Coronary artery (tissue), 2 donors: ENCODE measurements around the gene CCDC93.

Experiments used
- DNase-seq: peaks from one replicate; pipeline ENCODE4 v3.0.0-alpha.2; 2017; ENCODE audit warnings: low spot score
- H3K27ac ChIP-seq, 2 donors: fragments of 200-600 bp; sonication (generic); one replicate each; pipeline ENCODE4 v1.5.1; 2016 to 2019
- H3K4me3 ChIP-seq: fragments of 200-600 bp; sonication (generic); 2 replicates; pipeline ENCODE4 v1.5.1; 2016; ENCODE audit warnings: mild to moderate bottlenecking, moderate library complexity
- TF ChIP-seq, protein P1 (sequence below): fragments of 200-600 bp; sonication (generic); IDR thresholded peaks from one replicate; pipeline ENCODE4 v1.5.1; 2019; ENCODE audit warnings: antibody characterized with exemption

CCDC93 gene, protein sequence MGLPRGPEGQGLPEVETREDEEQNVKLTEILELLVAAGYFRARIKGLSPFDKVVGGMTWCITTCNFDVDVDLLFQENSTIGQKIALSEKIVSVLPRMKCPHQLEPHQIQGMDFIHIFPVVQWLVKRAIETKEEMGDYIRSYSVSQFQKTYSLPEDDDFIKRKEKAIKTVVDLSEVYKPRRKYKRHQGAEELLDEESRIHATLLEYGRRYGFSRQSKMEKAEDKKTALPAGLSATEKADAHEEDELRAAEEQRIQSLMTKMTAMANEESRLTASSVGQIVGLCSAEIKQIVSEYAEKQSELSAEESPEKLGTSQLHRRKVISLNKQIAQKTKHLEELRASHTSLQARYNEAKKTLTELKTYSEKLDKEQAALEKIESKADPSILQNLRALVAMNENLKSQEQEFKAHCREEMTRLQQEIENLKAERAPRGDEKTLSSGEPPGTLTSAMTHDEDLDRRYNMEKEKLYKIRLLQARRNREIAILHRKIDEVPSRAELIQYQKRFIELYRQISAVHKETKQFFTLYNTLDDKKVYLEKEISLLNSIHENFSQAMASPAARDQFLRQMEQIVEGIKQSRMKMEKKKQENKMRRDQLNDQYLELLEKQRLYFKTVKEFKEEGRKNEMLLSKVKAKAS

DNA sequence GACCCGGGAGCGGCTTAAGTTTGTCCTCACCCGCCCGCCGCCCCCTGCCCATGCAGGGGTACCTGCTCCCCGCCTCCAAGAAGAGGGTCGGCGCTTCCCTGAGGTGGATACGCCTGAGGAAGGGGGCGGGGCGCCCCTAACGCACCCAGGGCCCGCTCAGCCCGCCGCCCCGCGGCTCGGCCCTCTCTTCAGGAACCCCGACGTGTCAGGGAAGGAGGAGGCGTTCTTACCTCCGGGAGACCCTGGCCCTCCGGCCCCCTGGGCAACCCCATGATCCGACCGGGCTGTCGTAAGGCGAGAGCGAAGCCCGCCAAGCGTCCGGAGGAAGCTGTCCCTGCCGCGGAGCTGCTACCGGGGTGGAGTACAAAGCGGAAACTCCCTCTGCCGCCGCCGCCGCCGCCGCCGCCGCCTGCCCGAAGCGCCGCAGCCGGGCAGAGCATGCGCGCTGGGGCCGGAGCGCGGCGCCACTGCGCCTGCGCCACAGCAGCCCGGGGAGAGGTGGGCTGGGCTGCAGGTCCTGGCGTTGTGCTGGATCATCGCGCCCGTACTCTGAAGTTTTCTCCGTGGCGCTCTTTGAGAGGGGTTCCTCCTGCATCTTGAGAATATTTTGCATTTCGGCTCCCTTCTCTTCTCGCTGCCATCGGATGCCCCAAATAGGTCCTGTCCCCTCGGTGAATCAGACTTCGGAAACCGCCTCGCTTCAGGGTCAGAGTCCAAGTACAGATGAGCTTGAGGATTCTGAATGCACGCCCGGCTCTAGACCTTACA, at the start of gene CCDC93:
TSS of gene CCDC93 (minus strand) at position 347 of the 768 bp plus-strand sequence. CDS start at position 272, 75 bp downstream.
- peak; percentile 85 for DNase-seq
- TF ChIP-seq, protein P1, sequence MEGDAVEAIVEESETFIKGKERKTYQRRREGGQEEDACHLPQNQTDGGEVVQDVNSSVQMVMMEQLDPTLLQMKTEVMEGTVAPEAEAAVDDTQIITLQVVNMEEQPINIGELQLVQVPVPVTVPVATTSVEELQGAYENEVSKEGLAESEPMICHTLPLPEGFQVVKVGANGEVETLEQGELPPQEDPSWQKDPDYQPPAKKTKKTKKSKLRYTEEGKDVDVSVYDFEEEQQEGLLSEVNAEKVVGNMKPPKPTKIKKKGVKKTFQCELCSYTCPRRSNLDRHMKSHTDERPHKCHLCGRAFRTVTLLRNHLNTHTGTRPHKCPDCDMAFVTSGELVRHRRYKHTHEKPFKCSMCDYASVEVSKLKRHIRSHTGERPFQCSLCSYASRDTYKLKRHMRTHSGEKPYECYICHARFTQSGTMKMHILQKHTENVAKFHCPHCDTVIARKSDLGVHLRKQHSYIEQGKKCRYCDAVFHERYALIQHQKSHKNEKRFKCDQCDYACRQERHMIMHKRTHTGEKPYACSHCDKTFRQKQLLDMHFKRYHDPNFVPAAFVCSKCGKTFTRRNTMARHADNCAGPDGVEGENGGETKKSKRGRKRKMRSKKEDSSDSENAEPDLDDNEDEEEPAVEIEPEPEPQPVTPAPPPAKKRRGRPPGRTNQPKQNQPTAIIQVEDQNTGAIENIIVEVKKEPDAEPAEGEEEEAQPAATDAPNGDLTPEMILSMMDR, result no peak

DNA sequence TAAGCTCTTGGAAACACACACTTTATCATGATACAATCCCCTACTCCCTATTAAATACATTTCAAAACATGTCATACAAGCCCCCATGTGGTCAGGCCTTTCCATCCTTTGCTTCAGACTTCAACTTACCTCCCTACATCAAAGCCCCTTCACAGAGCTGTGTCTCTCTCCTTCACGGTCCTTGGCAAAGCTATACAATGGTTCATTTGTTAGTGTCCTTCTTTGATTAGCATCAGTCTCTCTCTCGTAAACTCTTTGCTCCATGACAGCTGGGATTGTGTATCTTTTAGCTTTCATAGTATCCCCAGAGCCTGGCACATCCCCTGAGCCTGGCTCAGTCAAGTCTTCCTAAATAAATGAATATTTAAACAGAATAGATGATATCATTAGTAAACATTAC, 48.8 kb upstream of the CCDC93 start:
- no peak for DNase-seq
- TF ChIP-seq, protein P1, result no peak
- no peak overlapping the region for H3K27ac ChIP-seq
- H3K4me3 ChIP-seq, result no peak overlapping the region

More for the DNA sequence above, at the start of gene CCDC93:
- H3K27ac ChIP-seq, result peak within 1 kb of the TSS; percentile 85 to 88
- peak within 1 kb of the TSS; percentile 93 for H3K4me3 ChIP-seq

DNA sequence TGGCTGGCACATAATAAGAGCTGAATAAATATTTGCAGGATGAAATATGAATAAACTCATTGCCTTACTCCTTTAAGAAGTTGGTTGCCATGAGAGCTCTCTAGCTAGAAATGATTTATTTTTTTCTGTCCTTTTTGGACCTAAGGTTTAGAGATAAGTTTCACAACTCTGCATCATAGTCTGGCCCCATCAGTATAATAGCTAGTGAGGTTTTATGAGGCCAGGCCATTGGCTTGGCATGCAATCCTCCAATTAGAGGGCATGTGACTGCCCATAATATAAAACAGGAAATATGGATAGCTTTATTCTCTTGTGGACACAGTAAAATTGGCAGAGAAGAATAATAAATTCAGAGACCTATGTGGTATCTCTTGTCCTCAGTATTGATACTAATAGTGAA, 48.2 kb upstream of the CCDC93 start:
- no peak for DNase-seq
- Histone ChIP-seq H3K4me3 (no peak overlapping the region), H3K27ac (no peak overlapping the region)
- TF ChIP-seq, protein P1, result no peak

DNA sequence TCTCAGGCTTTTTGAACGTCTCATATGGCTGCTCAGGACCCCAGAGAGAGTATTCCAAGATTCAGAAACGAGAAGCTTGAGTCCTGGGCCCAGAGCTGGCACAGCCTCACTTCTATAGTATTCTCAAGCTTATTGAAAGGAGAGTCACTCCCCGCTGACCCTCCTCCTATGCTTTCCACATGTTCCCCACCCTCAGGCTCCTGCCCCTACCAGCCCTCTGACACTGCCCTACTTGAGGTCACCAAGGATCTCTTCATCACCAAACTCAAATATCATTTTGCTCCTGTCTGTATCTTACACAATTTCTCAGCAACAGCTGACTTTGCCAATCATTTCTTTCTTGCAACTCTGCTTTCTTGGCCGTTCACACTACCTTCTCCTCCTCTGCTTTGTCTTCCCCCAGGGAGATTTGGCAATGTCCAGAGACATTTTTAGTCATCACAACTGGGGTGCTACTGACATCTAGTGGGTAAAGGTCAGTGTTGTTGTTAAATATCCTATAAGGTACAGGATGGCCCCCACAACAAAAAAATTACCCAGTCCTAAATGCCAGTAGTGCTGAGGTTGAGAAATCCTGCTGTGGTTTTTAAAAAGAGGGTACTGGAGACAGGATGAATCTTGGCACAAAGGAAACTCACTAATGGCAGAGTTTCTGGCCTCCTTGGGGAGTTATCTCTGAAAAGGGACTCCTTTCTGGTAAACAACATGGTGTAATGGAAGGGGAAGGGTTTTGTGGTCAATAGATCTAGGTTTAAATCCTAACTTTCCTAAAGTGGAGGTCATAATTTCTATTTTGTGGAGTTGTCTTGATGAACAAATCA, 47.5 kb upstream of the CCDC93 start:
- DNase-seq, result no peak
- H3K4me3 ChIP-seq, result no peak overlapping the region
- TF ChIP-seq, protein P1, result no peak
- H3K27ac ChIP-seq, result no peak overlapping the region

DNA sequence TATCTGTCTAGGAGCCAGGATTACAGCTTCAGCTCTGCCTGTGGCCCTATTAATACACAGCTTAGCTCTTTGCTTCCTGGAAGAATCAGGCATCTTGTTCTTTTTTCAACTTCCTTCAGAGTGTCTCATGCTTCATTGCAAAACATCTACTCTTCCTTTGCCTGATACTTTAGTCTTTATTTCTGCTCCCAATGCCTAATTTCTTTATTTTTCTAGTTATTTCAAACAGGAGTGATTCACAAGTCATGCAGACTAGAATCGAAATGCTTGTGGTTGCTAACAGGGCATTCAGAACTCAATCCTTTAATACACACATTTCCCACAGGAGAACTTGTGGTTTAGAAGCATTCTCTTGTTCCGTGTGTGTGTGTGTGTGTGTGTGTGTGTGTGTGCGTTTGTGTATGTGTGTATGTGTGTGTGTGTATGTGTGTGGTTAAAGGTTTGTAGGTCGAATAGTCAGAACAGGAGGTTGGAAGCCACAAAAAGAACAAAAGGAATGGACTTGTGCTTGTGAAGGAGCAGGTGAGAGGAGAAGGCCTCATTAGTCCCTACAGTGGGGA, 46.1 kb upstream of the CCDC93 start:
- no peak for DNase-seq
- TF ChIP-seq, protein P1, result no peak
- peak overlapping the region in 1 of 2 donors; percentile 36 for H3K27ac ChIP-seq
- H3K4me3 ChIP-seq, result no peak overlapping the region

DNA sequence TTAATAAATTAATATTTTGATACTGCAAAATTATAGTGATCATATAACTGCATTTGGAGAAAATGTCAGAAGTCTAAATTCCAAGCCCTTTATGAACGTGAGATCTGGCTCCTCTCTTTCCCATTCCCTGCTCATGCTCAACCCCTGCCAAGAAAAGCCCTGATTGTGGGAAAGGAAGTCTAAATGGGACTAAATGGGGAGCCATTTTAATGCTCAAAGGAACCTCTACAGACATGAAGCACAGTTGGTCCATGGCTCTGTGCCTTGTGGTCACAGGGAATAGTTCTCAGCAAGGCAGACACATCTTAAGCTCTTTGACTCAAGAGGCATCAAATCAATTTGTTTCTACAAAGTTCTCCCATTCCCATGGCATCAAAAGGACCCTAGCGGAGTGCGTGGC, 45.1 kb upstream of the CCDC93 start:
- TF ChIP-seq, protein P1, result no peak
- no peak for DNase-seq
- no peak overlapping the region for H3K27ac ChIP-seq
- no peak overlapping the region for H3K4me3 ChIP-seq
